Neural cell (in vitro differentiated cells): ENCODE data around the gene KCNJ6.

Experiments used
- CTCF ChIP-seq: fragments of 450-650 bp; IDR thresholded peaks from 2 replicates; pipeline ENCODE4 v1.5.1; 2014; ENCODE audit warnings: antibody characterized with exemption, mild to moderate bottlenecking, moderate library complexity; ENCODE audit not compliant: poor library complexity, severe bottlenecking
- EP300 ChIP-seq: fragments of 450-650 bp; conservative IDR thresholded peaks from 2 replicates; pipeline ENCODE4 v1.6.1; 2014; ENCODE audit warnings: antibody characterized with exemption, mild to moderate bottlenecking, moderate library complexity; ENCODE audit not compliant: poor library complexity, severe bottlenecking
- EZH2 ChIP-seq: fragments of 200-600, 300-800 bp; shearing (Covaris generic), sonication (generic); IDR thresholded peaks from 2 replicates; pipeline ENCODE4 v1.6.1; 2014; ENCODE audit warnings: antibody characterized with exemption, low read length, borderline replicate concordance, mild to moderate bottlenecking; ENCODE audit not compliant: insufficient read depth, poor library complexity, severe bottlenecking
- MXI1 ChIP-seq: fragments of 450-650 bp; conservative IDR thresholded peaks from 2 replicates; pipeline ENCODE4 v1.6.1; 2014; ENCODE audit warnings: antibody characterized with exemption, mild to moderate bottlenecking; ENCODE audit not compliant: poor library complexity, severe bottlenecking
- POLR2AphosphoS5 ChIP-seq: IDR thresholded peaks from 2 replicates; pipeline ENCODE4 v1.6.1; 2012
- RAD21 ChIP-seq: fragments of 450-650 bp; conservative IDR thresholded peaks from 2 replicates; pipeline ENCODE4 v1.6.1; 2014; ENCODE audit warnings: antibody characterized with exemption, mild to moderate bottlenecking, moderate library complexity
- SMC3 ChIP-seq: fragments of 450-650 bp; conservative IDR thresholded peaks from 2 replicates; pipeline ENCODE4 v1.6.1; 2014; ENCODE audit warnings: antibody characterized with exemption, mild to moderate bottlenecking, moderate library complexity; ENCODE audit not compliant: poor library complexity

GRCh38 chr21:37647781-37648180, 268.5 kb downstream of the KCNJ6 start:
- TF ChIP-seq CTCF (no peak), POLR2AphosphoS5 (no peak), EP300 (no peak), EZH2 (no peak), RAD21 (no peak), SMC3 (no peak), MXI1 (no peak)
